Omental fat pad (tissue), 4 donors: ENCODE data around the gene MAMDC4. TPM values are rescaled to one million over a fixed set of nuclear protein-coding genes. Genes with fewer than 3 reads are reported as not detected.

ENCODE experiments used
- ATAC-seq: fragments of 150-250 bp; one replicate; pipeline ENCODE4 v1.9.1; 2016; ENCODE audit warnings: mild to moderate bottlenecking, moderate library complexity; ENCODE audit not compliant: low FRiP score
- DNase-seq: peaks from one replicate; pipeline ENCODE4 v3.0.0-alpha.2; 2019; ENCODE audit warnings: low spot score
- CTCF ChIP-seq, 3 donors: fragments of 450-650 bp; IDR thresholded peaks; one replicate each; pipeline ENCODE4 v1.5.1; 2016 to 2017; ENCODE audit warnings: antibody characterized with exemption in 3 of 3, mild to moderate bottlenecking in 3 of 3, moderate library complexity in 2 of 3
- total RNA-seq, 4 donors: library from RNA; depleted of rRNA; stranded (reverse); fragments of >200 nt; gene quantifications; one replicate each; pipeline ENCODE4 v1.1.0, GENCODE V29; 2016

MAMDC4 gene
- total RNA-seq, 4 donors from 2014 or later = 1.4 to 3.9 (median 1.7) TPM

GRCh38 chr9:136849960-136850865 is 1.9 kb upstream of the MAMDC4 start:
- no peak for TF ChIP-seq CTCF (IDR thresholded peaks at IDR 0.05)
- ATAC-seq (no peak), DNase-seq (no peak)

DNA sequence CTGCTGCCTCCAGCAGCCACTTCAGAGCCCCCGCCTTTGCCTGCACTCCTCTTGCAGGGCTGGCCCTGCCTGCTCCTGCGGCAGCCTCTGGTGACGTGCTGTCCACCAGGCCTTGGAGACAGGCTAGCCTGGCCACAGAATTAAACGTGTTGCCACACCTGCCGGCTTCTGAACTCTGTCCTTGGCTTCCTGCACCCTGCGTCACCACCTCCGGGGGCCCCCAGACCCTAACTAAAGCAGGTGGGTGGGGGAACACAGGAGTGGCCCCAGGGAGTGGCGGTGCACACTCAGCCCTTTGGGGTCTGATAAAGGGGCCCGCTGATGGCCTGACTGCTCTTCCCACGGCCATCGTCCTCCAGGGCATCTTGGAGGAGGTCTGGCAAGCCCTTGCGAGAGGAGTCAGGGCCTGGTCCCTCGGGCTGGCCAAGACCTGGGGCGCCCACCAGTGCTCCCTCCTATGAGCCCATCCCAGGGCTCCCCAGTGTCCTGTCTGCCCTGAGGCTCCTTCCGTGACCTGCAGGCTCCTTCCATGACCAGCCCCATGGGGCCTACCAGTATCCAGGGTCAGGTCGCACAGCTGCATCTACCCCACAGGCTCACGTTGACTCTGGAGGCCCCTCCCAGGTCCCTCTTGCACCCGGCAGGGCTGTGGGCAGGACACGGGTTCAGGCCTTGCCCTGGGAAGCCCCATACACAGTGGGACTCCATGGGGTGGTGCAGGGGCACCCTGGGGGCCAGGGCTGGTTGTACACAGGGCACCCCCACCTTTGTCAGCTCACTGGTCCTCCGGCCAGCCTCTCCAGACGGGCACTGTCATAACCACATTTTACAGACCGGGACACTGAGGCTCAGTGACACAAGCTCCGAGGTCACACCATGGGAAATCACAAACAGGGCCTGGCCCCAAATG is 1.0 kb upstream of the MAMDC4 start:
- ATAC-seq (no peak), DNase-seq (no peak)
- TF ChIP-seq CTCF (IDR thresholded peaks at IDR 0.05) = no peak

DNA sequence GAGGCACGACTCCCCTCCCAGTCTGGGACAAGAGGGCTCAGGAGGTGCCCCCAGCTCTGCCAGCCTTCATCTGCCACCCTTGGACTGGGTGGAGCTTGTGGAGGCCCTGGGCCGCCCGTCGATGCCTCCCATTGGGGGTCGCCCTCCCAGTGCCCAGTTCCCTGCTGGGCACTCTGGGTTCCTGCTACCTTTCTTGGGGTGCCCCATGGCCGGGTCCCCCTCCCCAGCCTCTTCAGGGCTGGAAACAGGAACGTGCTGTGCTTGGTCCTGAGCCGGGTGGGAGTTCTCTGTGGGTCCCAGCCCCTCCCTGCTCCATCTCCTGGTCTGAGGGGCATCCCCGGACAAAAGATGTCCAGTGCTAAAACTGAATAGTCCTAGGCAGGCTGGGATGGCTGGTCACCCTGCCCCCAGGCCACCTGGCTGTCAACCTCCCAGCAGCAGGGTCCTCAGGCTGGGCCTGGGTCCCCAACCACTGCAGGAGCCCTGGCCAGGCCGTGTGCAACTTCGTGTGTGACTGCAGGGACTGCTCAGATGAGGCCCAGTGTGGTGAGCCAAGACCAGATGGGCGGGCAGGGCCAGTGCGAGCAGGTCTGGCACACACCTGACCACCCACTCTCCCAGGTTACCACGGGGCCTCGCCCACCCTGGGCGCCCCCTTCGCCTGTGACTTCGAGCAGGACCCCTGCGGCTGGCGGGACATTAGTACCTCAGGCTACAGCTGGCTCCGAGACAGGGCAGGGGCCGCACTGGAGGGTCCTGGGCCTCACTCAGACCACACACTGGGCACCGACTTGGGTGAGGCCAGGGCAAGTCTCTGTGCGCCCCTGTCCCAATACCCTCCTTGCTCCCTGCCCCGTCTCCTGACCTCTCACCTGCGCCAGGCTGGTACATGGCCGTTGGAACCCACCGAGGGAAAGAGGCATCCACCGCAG is 784 bp downstream of the MAMDC4 start:
- DNase-seq (no peak), ATAC-seq (no peak)
- TF ChIP-seq CTCF (IDR thresholded peaks at IDR 0.05) = no peak

DNA sequence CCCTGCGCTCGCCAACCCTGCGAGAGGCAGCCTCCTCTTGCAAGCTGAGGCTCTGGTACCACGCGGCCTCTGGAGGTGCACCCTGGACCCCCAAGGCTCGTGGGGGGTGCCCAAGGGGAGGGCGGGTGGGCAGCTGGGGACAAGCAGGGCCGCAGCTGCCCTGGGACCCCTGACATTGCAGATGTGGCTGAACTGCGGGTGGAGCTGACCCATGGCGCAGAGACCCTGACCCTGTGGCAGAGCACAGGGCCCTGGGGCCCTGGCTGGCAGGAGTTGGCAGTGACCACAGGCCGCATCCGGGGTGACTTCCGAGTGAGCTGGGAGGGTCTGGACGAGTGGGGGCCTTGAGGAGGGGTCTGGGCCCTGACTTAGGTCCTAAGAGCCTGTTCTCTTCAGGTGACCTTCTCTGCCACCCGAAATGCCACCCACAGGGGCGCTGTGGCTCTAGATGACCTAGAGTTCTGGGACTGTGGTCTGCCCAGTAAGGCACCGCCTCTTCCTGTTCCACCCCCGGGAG is 1.5 kb downstream of the MAMDC4 start:
- ATAC-seq (no peak), DNase-seq (no peak)
- TF ChIP-seq CTCF (IDR thresholded peaks at IDR 0.05) = no peak

DNA sequence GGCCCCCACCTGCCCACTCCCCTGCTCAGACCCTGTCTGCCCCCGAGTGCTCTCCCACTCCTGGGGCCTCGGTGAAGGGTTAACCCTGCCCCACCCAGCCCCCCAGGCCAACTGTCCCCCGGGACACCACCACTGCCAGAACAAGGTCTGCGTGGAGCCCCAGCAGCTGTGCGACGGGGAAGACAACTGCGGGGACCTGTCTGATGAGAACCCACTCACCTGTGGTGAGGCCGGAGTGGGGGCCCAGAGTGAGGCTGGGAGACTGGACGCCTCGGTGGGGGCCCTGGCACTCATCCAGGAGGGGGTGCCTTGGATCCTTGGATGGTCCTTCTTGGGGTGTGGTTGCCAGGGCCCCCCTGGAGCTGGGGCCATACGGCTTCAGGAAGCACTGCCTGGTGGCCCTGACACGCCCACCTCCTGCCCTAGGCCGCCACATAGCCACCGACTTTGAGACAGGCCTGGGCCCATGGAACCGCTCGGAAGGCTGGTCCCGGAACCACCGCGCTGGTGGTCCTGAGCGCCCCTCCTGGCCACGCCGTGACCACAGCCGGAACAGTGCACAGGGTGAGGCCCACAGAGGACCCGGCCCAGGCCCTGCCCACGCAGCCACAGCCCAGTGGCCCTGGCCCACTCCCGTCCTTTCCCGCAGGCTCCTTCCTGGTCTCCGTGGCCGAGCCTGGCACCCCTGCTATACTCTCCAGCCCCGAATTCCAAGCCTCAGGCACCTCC is 2.1 kb downstream of the MAMDC4 start:
- DNase-seq (no peak), ATAC-seq (no peak)
- TF ChIP-seq CTCF (IDR thresholded peaks at IDR 0.05) = no peak
